RWPE1 (cell line): ENCODE measurements around the gene S1PR2.

Source experiments
- CTCF ChIA-PET: fragments of 350-600 bp; sonication (Branson Sonifier 250); formaldehyde crosslinking; extraction: SDS; loops from one replicate; lab custom pipeline; 2021; lab: Yijun Ruan, JAX
- POLR2A ChIA-PET: fragments of 400-600 bp; formaldehyde crosslinking; extraction: SDS; loops from one replicate; lab custom pipeline; 2020; ENCODE audit warnings: antibody characterized with exemption; ENCODE audit not compliant: low non-redundant PET; lab: Yijun Ruan, JAX
- DNase-seq: peaks from one replicate; pipeline ENCODE4 v3.0.0; 2012; ENCODE audit warnings: low spot score
- H3K27ac ChIP-seq: fragments of 450-650 bp; 2 replicates; pipeline ENCODE4 v1.5.1; 2017
- CTCF ChIP-seq: fragments of 450-650 bp; conservative IDR thresholded peaks from 2 replicates; pipeline ENCODE4 v1.5.1; 2017; ENCODE audit warnings: low read depth, mild to moderate bottlenecking

The S1PR2 gene

DNA sequence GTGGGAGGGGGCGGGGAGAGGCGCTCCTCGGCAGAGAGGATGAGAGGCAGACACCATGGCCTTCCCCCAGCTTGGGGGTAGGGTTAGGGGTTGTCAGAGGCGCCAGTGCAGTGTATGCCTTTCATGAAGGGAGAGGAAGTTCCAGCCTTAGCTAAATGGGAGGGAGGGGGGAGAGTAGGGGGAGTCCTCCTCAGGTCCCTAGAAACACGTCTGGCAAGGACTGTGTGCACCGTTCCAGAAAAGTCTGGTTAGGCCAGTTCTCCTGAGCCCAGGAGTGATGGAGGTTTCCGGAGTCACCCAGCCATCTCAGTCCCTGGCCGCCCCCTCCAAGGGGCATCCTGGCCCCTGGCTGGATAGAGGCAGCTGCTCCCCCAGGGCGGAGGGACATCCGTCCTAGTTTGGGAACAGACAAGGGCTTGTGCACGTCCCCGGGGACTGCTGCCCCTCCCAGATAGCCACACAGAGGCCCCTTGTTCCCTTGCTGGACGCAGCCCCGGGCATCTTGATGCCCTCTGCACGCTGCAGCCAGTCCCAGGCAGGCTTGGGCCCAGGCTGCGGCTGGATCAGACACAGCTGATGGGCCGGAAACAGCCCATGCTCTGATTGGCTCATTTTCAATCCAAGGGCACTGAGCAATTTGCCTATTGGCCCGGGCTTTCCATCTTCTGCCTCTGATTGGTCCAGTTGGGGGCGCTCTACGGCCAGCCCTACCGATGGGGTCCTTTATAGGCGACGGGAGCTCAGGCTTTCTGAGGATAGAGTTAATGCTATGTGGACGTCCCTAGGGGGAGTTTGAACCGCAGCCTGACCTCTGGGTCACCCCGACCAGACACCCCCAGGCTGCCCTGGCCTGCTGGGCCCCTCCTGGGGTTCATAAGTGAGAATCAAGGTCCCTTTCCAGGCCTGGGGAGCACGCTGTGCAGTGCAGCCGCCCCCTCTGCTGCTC lies 3.8 kb downstream of the S1PR2 start:
- ChIA-PET POLR2A (interaction anchor here (0.6 kb wide), 2 partner anchors 38 to 76 kb away, joined by 3 to 4 read pairs; no protein-coding TSS in a partner anchor), CTCF (interaction anchor here (0.7 to 2.8 kb wide), 5 partner anchors 23 to 338 kb away, joined by 3 to 12 read pairs (median 5); no protein-coding TSS in a partner anchor)
- H3K27ac ChIP-seq = no peak overlapping the region
- no peak for DNase-seq
- TF ChIP-seq CTCF = no peak

GRCh38 chr19:10226376-10227025 lies 4.6 kb downstream of the S1PR2 start:
- ChIA-PET POLR2A (interaction anchor here (0.6 kb wide), 1 partner anchor 75 kb away, joined by 4 read pairs; no protein-coding TSS in a partner anchor), CTCF (interaction anchor here (0.7 to 1.1 kb wide), 2 partner anchors 19 to 209 kb away, joined by 3 to 8 read pairs; no protein-coding TSS in a partner anchor)
- no peak for TF ChIP-seq CTCF
- no peak overlapping the region for H3K27ac ChIP-seq
- DNase-seq = no peak

GRCh38 chr19:10226021-10226375 lies 5.1 kb downstream of the S1PR2 start:
- no peak for TF ChIP-seq CTCF
- no peak overlapping the region for H3K27ac ChIP-seq
- ChIA-PET POLR2A (no interaction called here), CTCF (interaction anchor here (0.7 kb wide), 1 partner anchor 19 kb away, joined by 3 read pairs; no protein-coding TSS in a partner anchor)
- no peak for DNase-seq

- H3K27ac ChIP-seq = no peak overlapping the region
- no peak for TF ChIP-seq CTCF
- DNase-seq = no peak
- CTCF ChIA-PET = interaction anchor here (1.1 kb wide), 1 partner anchor 164 kb away, joined by 5 read pairs; no protein-coding TSS in a partner anchor
- POLR2A ChIA-PET = no interaction called here
Observed at GRCh38 chr19:10224337-10224736, 6.8 kb downstream of the S1PR2 start.

DNA sequence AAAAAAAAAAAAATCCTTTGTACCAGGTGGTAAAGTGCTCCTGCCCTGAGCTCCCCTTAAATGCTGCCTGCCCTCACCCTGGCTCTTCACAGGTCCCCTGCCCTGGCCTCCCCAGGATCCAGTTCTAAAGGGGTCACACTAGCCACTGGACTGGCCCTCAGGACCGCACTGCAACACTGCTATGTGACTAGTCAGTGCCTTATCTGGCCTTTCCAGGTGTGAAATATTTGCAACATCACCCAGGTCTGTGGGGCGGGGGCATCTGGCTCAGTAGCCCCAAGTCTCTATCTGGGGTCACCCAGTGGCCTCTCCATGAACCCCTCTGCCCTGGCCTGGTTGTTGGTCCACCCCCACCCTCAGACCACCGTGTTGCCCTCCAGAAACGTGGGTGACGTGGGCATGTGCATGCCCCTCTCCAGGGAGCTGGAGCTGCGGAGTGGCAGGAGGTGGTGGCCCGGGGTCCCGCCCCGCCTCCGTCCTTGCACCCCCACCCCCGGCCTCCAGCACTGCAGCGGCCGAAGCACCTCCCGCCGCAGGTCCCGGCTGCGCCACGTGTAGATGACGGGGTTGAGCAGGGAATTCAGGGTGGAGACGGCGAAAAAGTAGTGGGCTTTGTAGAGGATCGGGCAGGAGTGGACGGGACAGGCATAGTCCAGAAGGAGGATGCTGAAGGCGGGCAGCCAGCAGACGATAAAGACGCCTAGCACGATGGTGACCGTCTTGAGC lies 7.5 kb downstream of the S1PR2 start:
- H3K27ac ChIP-seq = no peak overlapping the region
- TF ChIP-seq CTCF = no peak
- ChIA-PET CTCF (interaction anchor here (0.7 to 0.9 kb wide), 2 partner anchors 26 to 255 kb away, joined by 3 to 4 read pairs; no protein-coding TSS in a partner anchor), POLR2A (no interaction called here)
- DNase-seq = no peak
